ENCODE measurements around the gene PDZK1. TPM values are rescaled to one million over a fixed set of nuclear protein-coding genes. Genes with fewer than 3 reads are reported as not detected.
"Not testable (repeated sequence)": the region's sequence is repeated elsewhere in the genome, so short reads cannot be mapped to it uniquely, and the experiment has no call there.

PDZK1 gene
- total and polyA plus RNA-seq, 4 donors: 1.9 to 10.2 (median 3.1) TPM

GRCh38 chr1:145729196-145729595, 22.0 kb upstream of the PDZK1 start:
- Histone ChIP-seq H3K4me1 (ENCODE audit: control insufficient read depth, insufficient read depth, low read length) (no peaks in the 10 kb centered on the region), H3K9me3 (ENCODE audit: control insufficient read depth, insufficient read depth, low read length) (no peaks in the 10 kb centered on the region), H3K36me3 (ENCODE audit: control insufficient read depth, insufficient read depth, low read length) (no peaks in the 10 kb centered on the region), H3K27me3 (ENCODE audit: control insufficient read depth, insufficient read depth, low read length) (no peaks in the 10 kb centered on the region), H3K4me3 (ENCODE audit: low read depth, low read length) (no peak overlapping the region), H3K27ac (ENCODE audit: low read depth, low read length) (no peak overlapping the region)
- 72% methylated on average over 2 of the region's 5 CpGs for WGBS (ENCODE audit: insufficient coverage)
- DNase-seq (ENCODE audit: low read depth in 4 of 6, low spot score in 6 of 6): peak in 2 of 6 donors; percentile 13 to 30

GRCh38 chr1:145726193-145726592, 19.0 kb upstream of the PDZK1 start:
- H3K4me3 ChIP-seq (ENCODE audit: low read depth, low read length): not testable (repeated sequence)
- WGBS (ENCODE audit: insufficient coverage): no CpG with 5 or more reads among the region's 5 CpGs

DNA sequence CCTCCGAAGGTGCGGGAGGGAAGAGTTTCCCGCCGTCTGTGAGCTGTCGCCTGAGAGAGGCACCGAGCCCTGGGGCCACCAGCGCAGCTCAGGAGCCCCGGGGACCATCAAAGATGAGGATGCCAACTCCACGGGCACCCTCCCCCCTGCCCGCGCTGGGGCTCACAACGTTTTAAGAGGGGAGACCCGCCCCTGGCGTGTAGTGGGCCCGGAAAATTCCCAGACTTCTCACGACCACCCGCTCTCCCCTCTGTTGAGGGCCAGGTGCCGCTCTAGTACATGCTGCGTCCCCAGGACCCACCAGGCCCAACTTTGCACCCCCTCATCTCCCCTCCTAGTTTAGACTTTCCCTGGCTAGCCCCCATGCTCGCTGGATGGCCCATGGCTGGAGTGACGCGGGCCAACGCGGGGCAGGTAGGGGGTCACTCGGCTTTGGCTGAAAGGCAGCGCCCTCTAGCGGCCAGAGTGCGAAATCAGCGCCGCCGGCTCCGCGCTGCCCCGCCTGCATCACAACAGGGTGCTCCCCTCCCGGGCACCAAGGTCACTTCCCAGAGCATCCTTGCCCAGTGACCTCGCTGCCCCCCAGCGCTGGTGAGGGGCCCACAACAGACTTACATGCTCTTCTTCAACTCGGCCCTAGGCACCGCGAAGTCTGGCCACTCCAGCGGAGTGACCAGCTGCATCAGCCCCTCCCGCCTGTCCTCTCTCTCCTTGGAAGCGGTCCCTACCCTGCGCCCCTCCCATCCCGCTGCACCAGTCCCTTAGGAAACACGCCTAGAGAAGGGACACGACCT, 13.9 kb upstream of the PDZK1 start:
- WGBS (ENCODE audit: insufficient coverage): 13% methylated on average over 47 of the region's 47 CpGs
- DNase-seq (ENCODE audit: low read depth in 4 of 6, low spot score in 6 of 6): peak in 5 of 6 donors; percentile 10 to 64 (median 26)
- Histone ChIP-seq H3K4me1 (ENCODE audit: control insufficient read depth, insufficient read depth, low read length) (peaks cover 11% of the 10 kb centered on the region), H3K36me3 (ENCODE audit: control insufficient read depth, insufficient read depth, low read length) (no peaks in the 10 kb centered on the region), H3K4me3 (ENCODE audit: low read depth, low read length) (peak overlapping the region; percentile 26), H3K9me3 (ENCODE audit: control insufficient read depth, insufficient read depth, low read length) (no peaks in the 10 kb centered on the region), H3K27me3 (ENCODE audit: control insufficient read depth, insufficient read depth, low read length) (peaks cover 3% of the 10 kb centered on the region), H3K27ac (ENCODE audit: low read depth, low read length) (no peak overlapping the region)

More at GRCh38 chr1:145726193-145726592, 19.0 kb upstream of the PDZK1 start:
- H3K4me1 ChIP-seq (ENCODE audit: control insufficient read depth, insufficient read depth, low read length); DNase-seq (ENCODE audit: low read depth in 4 of 6, low spot score in 6 of 6); H3K36me3 ChIP-seq (ENCODE audit: control insufficient read depth, insufficient read depth, low read length); H3K9me3 ChIP-seq (ENCODE audit: control insufficient read depth, insufficient read depth, low read length); H3K27ac ChIP-seq (ENCODE audit: low read depth, low read length); H3K27me3 ChIP-seq (ENCODE audit: control insufficient read depth, insufficient read depth, low read length): not testable (repeated sequence)

- 73% methylated on average over 2 of the region's 5 CpGs for WGBS (ENCODE audit: insufficient coverage)
- Histone ChIP-seq H3K9me3 (ENCODE audit: control insufficient read depth, insufficient read depth, low read length) (no peaks in the 10 kb centered on the region), H3K27ac (ENCODE audit: low read depth, low read length) (no peak overlapping the region), H3K36me3 (ENCODE audit: control insufficient read depth, insufficient read depth, low read length) (no peaks in the 10 kb centered on the region), H3K4me1 (ENCODE audit: control insufficient read depth, insufficient read depth, low read length) (peaks cover 11% of the 10 kb centered on the region), H3K27me3 (ENCODE audit: control insufficient read depth, insufficient read depth, low read length) (peaks cover 3% of the 10 kb centered on the region), H3K4me3 (ENCODE audit: low read depth, low read length) (no peak overlapping the region)
- no peak for DNase-seq (ENCODE audit: low read depth in 4 of 6, low spot score in 6 of 6)
Observed at GRCh38 chr1:145720556-145720877, 13.3 kb upstream of the PDZK1 start.

- DNase-seq (ENCODE audit: low read depth in 4 of 6, low spot score in 6 of 6): no peak
- Histone ChIP-seq H3K4me3 (ENCODE audit: low read depth, low read length) (no peak within 1 kb of the TSS), H3K9me3 (ENCODE audit: control insufficient read depth, insufficient read depth, low read length) (no peaks in the 10 kb centered on the region), H3K27me3 (ENCODE audit: control insufficient read depth, insufficient read depth, low read length) (peaks cover 3% of the 10 kb centered on the region), H3K36me3 (ENCODE audit: control insufficient read depth, insufficient read depth, low read length) (no peaks in the 10 kb centered on the region), H3K4me1 (ENCODE audit: control insufficient read depth, insufficient read depth, low read length) (peaks cover 11% of the 10 kb centered on the region), H3K27ac (ENCODE audit: low read depth, low read length) (no peak within 1 kb of the TSS)
- WGBS (ENCODE audit: insufficient coverage): 91% methylated on average over 7 of the region's 12 CpGs
Observed at GRCh38 chr1:145719230-145720079, 12.3 kb upstream of the PDZK1 start, which contains the start of gene CD160. Gene CD160 (plus strand): TSS chr1:145719499. CDS start chr1:145728328, 8,829 bp downstream.

GRCh38 chr1:145718465-145718864, 11.3 kb upstream of the PDZK1 start:
- H3K36me3 ChIP-seq (ENCODE audit: control insufficient read depth, insufficient read depth, low read length); H3K27ac ChIP-seq (ENCODE audit: low read depth, low read length); H3K27me3 ChIP-seq (ENCODE audit: control insufficient read depth, insufficient read depth, low read length); H3K4me3 ChIP-seq (ENCODE audit: low read depth, low read length); H3K9me3 ChIP-seq (ENCODE audit: control insufficient read depth, insufficient read depth, low read length); DNase-seq (ENCODE audit: low read depth in 4 of 6, low spot score in 6 of 6): not testable (repeated sequence)
- WGBS (ENCODE audit: insufficient coverage): 100% methylated on average over 3 of the region's 5 CpGs
- peaks cover 11% of the 10 kb centered on the region for H3K4me1 ChIP-seq (ENCODE audit: control insufficient read depth, insufficient read depth, low read length)

GRCh38 chr1:145717833-145718232, 10.7 kb upstream of the PDZK1 start:
- Histone ChIP-seq H3K9me3 (ENCODE audit: control insufficient read depth, insufficient read depth, low read length) (no peaks in the 10 kb centered on the region), H3K4me1 (ENCODE audit: control insufficient read depth, insufficient read depth, low read length) (peaks cover 11% of the 10 kb centered on the region), H3K4me3 (ENCODE audit: low read depth, low read length) (no peak overlapping the region), H3K27ac (ENCODE audit: low read depth, low read length) (no peak overlapping the region), H3K27me3 (ENCODE audit: control insufficient read depth, insufficient read depth, low read length) (peaks cover 3% of the 10 kb centered on the region), H3K36me3 (ENCODE audit: control insufficient read depth, insufficient read depth, low read length) (no peaks in the 10 kb centered on the region)
- DNase-seq (ENCODE audit: low read depth in 4 of 6, low spot score in 6 of 6): no peak
- 64% methylated on average over 1 of the region's 1 CpG for WGBS (ENCODE audit: insufficient coverage)

- H3K27ac ChIP-seq (ENCODE audit: low read depth, low read length): no peak overlapping the region
- 56% methylated on average over 9 of the region's 10 CpGs for WGBS (ENCODE audit: insufficient coverage)
- DNase-seq (ENCODE audit: low read depth in 4 of 6, low spot score in 6 of 6): peak in 1 of 6 donors; percentile 39
Observed at GRCh38 chr1:145716641-145717345, 9.6 kb upstream of the PDZK1 start.

DNA sequence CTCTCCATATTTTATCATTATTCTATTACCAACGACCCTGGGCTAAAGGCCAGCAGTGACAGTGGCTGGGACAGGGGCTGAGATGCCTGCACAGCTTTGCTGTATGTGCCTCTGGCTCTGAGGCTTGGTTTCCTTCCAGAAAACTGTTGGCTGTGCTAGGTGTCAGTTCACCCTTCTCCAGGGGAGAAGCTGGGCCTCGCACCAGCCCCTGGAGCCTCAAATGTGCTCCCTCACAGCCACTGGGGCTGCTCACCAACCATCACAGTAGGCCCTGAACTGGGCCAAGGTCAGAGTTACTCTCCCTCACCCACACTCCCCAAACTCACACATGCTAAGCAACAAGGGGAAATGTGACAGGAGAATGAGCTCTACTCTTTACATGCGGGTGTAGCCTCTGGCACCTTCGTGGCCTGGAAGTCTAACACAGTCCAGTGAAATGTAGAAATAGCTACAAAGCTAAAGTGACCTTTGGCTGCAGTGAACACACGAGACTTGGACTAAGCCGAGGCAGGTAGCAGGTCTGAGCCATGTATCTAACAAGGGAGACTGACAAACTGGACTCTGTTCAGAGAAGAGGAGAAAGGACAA, 7.5 kb upstream of the PDZK1 start:
- Histone ChIP-seq H3K27me3 (ENCODE audit: control insufficient read depth, insufficient read depth, low read length) (no peaks in the 10 kb centered on the region), H3K9me3 (ENCODE audit: control insufficient read depth, insufficient read depth, low read length) (no peaks in the 10 kb centered on the region), H3K4me3 (ENCODE audit: low read depth, low read length) (no peak overlapping the region), H3K4me1 (ENCODE audit: control insufficient read depth, insufficient read depth, low read length) (no peaks in the 10 kb centered on the region), H3K27ac (ENCODE audit: low read depth, low read length) (no peak overlapping the region), H3K36me3 (ENCODE audit: control insufficient read depth, insufficient read depth, low read length) (no peaks in the 10 kb centered on the region)
- 75% methylated on average over 5 of the region's 6 CpGs for WGBS (ENCODE audit: insufficient coverage)
- DNase-seq (ENCODE audit: low read depth in 4 of 6, low spot score in 6 of 6): no peak

More at GRCh38 chr1:145716641-145717345, 9.6 kb upstream of the PDZK1 start:
- Histone ChIP-seq H3K9me3 (ENCODE audit: control insufficient read depth, insufficient read depth, low read length) (no peaks in the 10 kb centered on the region), H3K27me3 (ENCODE audit: control insufficient read depth, insufficient read depth, low read length) (peaks cover 3% of the 10 kb centered on the region), H3K4me1 (ENCODE audit: control insufficient read depth, insufficient read depth, low read length) (peaks cover 11% of the 10 kb centered on the region), H3K36me3 (ENCODE audit: control insufficient read depth, insufficient read depth, low read length) (no peaks in the 10 kb centered on the region), H3K4me3 (ENCODE audit: low read depth, low read length) (no peak overlapping the region)

Measured in spinal cord (tissue), 10 donors.